T-helper 22 cell (primary cell): ENCODE results near the gene HS6ST3.
"Not testable (repeated sequence)": the region's sequence is repeated elsewhere in the genome, so short reads cannot be mapped to it uniquely, and the experiment has no call there.

Experiments used
- DNase-seq: peaks from one replicate; pipeline ENCODE4 v3.0.0-alpha.2; 2020; ENCODE audit warnings: low read depth

Gene HS6ST3

DNA sequence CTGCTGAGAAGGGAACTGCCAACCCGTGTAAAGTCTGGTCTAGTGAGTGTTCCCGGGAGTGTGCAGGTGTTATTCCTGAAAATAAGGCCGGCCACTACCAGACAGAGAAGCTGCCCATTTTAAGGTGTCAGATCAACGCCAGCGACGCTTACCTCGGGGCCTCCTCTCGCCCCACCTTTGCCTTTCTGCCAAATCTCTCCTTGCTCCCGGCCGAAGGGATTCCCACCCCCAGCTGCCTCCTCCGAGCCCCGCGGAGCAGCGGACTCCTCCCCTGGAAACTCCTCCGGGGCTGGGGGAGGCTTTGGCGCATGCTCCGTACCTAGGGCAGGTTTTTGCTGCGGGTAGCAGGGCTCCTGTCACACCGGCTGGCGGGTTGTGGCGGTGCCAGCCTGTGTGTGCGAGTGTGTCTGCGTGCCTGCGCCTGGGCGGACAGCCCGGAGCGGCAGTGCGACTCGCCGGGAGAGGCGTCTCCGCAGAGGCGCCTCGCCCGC is at the start of gene HS6ST3:
Gene HS6ST3, plus strand, starts transcription at position 359 of the 491 bp plus-strand sequence.
- DNase-seq, result no peak

DNA sequence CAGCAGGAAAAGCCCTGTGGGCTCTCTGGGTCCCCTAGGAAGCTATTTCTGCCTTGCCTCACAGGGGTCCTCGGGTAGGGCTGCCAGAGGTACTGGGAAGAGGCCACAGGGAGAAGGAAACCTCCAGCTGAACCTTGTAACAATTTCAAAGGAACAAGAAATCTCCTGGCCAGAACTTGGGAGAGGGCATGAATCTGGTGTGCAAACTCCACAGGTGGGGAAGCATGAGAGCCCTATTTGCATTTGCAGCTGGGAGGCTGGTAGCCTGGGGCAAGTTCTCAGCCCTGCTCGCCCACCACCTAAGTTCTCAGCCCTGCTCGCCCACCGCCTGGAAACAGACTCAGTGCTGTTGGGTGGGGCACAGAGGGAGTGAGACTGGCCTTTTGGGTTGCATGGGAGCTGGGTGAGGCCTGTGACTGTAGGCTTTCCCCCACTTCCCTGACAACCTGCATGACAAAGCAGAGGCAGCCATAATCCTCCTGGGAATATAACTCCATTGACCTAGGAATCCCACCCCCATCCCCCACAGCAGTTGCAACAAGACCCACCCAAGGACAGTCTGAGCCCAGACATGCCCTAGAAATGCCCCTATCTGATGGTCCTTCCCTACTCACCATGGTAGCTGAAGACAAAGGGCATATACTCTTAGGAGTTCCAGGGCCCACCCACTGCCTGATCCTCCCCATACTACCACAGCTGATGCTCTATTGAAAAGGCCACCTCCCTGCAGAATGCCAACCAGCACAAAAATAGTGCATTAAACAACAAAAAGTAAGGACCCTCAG is 48.4 kb upstream of the HS6ST3 start:
- DNase-seq, result no peak

DNA sequence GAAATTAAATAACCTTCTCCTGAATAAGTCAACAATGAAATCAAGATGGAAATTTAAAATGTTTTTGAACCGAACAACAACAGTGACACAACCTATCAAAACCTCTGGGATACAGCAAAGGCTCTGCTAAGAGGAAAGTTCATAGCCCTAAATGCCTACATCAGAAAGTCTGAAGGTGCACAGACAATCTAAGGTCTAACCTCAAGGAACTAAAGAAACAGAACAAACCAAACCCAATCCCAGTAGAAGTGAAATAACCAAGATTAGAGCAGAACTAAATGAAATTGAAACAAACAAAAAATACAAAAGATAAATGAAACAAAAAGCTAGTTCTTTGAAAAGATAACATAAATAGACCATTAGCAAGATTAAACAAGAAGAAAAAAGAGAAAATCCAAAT is 45.7 kb upstream of the HS6ST3 start:
- DNase-seq, result no peak

DNA sequence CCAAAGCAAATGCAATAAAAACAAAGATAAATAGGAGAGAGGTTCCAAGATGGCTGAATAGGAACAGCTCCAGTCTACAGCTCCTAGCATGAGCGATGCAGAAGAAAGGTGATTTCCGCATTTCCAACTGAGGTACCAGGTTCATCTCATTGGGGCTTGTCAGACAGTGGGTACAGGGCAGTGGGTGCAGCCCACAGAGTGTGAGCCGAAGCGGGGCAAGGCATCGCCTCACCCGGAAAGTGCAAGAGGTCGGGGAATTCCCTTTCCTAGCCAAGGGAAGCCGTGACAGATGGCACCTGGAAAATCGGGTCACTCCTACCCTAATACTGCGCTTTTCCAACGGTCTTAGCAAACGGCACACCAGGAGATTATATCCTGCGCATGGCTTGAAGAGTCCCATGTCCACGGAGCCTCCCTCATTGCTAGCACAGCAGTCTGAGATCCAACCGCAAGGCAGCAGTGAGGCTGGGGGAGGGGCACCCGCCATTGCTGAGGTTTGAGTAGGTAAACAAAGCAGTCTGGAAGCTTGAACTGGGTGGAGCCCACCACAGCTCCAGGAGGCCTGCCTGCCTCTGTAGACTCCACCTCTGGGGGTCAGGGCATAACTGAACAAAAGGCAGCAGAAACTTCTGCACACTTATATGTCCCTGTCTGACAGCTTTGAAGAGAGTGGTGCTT is 43.3 kb upstream of the HS6ST3 start:
- DNase-seq, result not testable (repeated sequence)

DNA sequence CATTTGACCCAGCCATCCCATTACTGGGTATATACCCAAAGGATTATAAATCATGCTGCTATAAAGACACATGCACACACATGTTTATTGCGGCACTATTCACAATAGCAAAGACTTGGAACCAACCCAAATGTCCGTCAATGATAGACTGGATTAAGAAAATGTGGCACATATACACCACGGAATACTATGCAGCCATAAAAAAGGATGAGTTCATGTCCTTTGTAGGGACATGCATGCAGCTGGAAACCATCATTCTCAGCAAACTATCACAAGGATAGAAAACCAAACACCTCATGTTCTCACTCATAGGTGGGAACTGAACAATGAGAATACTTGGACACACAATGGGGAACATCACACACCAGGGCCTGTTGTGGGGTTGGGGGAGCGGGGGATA is 39.0 kb upstream of the HS6ST3 start:
- DNase-seq, result not testable (repeated sequence)

DNA sequence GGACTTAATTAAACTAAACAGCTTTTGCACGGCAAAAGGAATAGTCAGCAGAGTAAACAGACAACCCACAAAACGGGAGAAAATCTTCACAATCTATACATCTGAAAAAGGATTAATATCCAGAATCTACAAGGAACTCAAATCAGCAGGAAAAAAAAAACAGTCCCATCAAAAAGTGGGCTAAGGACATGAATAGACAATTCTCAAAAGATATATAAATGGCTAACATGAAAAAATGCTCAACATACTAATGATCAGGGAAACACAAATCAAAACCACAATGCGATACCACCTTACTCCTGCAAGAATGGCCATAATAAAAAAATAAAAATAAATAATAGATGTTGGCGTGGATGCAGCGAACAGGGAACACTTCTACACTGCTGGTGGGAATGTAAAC is 38.4 kb upstream of the HS6ST3 start:
- DNase-seq, result not testable (repeated sequence)

DNA sequence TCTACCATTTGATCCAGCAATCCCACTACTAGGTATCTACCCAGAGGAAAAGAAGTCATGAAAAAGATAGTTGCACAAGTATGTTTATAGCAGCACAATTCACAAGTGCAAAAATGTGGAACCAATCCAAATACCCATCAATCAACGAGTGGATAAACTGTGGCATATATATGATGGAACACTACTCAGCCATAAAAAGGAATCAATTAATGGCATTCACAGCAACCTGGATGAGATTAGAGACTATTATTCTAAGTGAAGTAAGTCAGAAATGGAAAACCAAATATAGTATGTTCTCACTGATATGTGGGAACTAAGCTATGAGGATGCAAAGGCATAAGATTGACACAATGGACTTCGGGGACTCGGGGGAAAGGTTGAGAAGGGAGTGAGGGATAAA is 38.0 kb upstream of the HS6ST3 start:
- DNase-seq, result not testable (repeated sequence)

DNA sequence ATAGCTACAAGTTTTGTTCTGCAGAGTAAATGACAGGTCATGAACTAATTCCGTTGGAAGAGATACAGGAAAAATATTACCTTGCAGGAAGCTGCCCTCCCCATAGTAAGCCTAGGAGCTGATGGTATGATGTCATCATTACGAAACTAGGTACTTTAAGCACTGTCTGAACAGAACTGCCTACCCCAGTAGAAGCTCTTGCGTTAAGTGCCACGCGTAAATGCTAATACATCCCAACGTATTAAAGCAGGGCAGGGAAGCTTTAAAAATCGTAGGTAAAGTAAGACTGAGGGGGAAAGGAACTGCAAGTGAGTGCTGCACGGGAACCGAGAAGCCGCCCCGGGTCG is 37.3 kb upstream of the HS6ST3 start:
- no peak for DNase-seq

DNA sequence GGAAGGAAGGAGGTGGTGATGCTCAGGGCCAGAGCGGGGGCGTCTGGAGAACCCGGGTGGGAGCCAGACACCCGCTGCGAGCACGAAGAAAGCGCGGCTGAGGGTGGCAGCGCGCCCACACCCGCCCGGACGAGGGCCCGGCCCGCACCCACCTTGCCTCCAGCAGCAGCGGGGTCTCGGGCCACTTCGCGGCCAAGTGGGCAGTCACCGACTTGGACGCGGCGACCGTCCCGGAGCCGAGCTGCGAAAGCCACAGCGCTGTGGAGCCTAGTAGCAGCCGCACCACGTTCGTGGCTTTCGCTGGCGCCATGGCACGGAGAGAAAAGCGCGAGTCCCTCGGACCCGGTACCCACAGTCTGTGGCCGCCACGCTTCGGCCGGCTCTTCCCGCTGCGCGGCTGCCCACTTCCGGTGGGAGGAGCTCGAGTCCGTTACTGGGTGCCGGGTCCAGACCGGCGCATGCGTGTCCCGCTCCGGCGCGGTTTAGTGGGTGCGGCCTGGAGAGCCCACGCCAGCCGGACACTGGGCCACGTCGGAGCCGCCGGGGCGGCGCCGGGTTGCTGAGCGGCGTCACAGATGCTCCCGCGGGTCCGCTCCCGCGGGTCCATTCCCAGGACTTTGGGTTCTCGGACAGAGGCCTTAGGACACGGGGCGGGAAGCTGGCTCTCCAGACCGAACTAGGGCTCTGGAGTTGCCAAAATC is 36.8 kb upstream of the HS6ST3 start, which contains the start of gene UGGT2:
Gene UGGT2, minus strand, starts transcription at position 399 of the 701 bp plus-strand sequence. Its CDS starts 89 bp downstream, at position 310.
- no peak for DNase-seq

DNA sequence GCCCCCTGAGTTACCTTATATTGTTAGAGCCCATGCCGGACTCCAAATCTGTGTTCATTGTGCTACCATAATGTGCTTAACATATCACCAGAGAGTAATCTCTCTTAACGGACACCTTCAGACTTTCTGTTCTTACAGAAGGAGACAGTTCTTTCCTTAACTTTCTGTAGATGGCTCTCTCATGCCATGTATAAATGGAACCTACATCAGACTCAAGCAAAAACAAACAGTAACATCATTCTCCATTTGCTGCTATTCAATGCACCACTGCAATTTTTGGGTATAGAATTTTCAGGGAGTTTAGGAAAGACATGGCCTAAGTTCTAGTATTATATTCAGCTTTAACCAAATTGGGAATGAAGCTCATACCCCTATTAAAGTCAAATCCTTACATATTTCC is 24.1 kb upstream of the HS6ST3 start:
- DNase-seq, result no peak

DNA sequence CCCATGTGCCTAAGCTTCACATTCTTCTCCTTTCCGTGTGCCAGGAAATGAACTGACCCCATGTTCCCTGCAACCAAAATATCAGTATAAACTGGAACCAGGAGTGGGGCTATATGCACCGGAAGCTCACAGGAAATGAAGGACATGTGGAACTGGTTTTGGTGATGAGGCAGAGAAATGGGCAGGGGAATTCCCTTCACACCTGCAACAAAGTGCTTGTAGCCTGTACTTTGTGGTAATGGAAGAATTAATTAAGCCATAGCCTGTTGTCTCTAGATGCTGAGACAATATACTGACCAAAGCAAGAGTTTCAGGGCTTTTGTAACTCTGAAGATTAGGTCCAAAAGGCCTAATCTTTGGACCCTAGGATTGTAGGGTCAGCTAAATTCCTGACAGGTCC is 21.2 kb upstream of the HS6ST3 start:
- DNase-seq, result no peak

DNA sequence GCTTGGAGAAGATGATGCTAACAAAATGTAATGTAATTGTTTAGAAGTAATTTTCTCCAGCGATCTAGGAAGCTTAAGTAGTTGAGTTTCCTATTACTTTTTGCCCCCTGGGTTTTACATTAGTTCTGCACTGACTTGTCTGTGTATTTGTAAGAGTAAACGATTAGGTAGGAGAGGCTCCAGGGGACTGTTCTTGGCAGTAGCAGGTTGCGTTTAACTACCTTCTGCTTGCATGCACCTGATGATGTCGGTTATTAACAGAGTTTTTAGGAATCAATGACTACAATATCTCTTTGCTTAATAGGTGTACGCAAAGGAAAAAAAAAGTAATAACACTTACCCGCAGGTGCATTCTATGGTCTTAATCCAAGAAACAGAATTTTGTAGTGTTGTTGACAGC is 18.4 kb upstream of the HS6ST3 start:
- DNase-seq, result no peak

DNA sequence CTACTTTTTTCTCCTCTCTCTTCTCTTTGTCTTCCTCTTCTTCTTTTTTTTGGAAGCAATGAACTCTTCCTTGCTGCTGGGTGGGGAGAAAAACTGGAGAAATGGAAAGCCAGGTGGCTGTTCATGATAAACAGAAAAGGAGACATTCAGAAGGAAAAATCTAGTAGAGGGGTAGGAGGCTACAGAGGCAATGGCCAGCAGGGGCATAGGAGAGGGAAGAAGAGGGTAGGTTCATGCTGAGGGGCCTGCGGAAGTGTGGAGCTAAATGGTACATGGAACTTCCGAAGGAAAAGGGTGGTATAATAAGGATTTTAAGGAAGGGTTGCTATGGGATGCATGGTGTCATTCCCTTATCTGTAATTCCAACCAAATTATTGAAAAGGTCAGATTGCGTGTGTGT is 17.5 kb upstream of the HS6ST3 start:
- DNase-seq, result no peak

DNA sequence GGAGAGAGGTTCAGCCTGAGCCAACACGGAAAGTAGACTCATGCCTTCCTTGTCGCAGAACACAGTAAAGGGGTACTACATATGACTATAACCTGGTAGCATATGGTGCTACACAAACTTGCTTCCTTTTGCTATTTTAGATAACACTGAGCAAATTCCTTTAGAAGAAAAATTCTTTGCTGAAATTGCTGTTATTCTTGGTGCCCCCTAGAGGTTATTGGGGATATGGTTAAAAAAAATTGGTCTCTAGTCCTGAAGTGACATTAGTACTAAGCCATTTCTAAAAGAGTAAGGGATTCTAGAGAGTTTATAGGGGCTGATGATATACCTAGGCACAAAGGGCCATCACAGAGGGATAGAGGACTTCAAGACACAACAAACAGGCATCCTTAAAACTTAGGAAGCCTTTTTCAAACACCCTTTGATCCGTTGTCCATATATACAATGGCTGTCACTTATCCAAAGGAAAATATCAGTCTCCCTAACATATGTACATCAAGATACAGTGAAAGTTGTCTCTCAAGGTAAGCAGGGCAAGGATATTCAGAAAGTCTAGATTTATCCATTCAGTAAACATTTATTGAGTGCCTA is 13.9 kb upstream of the HS6ST3 start:
- no peak for DNase-seq

DNA sequence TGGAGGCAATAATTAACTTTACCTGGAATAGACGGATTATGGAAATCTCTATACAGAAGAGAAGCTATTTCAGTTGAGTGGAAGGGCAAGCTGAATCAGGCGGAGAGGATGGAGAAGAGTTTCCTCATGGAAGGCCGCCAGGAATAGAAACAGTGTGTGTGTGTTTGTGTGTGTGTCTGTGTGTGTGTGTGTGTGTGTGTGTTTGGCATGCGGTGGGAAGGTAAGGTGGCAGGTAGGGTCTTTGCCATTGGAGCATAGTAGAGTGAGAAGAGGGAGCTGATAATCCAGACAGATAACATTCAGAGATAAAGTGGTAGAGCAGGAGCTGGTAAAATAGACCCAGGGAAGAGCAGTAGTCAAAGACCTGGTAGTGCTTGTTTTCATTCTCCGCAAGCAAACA is 9.2 kb upstream of the HS6ST3 start:
- DNase-seq, result no peak

DNA sequence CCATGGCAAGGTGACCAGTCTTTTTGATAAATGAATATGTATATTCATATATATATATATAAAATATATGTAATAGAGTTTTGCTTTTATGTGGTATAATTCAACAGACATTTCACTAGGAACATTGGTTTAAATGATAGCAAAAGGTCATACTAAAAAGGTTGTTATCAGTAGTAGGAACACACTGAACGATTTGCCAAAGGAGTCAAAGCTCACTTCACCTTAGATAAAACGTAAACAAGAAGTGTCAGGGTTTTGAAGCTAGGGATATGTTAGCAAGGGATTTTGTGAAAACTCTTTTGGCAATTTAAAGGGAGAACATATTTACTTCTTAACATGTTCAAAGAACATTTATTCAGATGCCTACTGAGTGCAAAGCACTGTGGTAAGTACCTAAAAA is 8.0 kb upstream of the HS6ST3 start:
- no peak for DNase-seq

DNA sequence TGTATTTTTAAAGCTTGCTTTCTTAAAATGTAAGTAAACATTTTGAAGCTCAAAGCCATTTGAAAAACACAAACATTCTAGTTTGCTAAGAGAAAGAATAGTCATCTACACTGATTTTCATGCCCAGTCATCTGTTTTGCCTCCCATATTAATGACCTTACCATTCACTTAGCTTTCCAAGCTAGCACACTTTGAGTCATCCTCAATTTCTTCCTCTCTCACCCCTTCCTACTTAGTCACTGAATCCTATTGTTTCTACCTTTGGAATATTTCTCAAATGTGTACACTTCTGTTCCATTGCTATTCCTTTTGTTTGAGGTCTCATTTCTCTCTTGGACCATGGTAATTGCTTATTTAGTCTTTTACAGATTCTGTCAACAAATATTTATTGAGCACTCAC is 7.3 kb upstream of the HS6ST3 start:
- no peak for DNase-seq

DNA sequence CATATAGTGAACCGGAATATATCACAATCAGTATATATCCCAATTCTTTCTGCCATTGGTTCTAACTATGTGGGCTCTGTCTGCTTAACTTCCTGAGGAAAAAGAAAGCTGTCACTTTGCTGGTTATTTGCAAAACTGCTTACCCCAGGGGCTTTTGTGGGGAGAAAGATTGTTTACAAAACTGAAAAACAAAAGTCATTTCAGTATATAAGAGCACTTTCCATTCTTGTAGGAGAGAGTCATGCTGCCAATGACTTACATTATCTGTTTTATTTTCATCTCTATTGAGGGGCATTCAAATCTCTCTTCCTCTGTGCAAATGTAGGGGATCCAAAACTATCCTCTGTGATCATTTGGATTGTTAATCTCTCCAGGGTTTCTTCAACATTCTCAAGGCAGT is 3.2 kb upstream of the HS6ST3 start:
- DNase-seq, result no peak

DNA sequence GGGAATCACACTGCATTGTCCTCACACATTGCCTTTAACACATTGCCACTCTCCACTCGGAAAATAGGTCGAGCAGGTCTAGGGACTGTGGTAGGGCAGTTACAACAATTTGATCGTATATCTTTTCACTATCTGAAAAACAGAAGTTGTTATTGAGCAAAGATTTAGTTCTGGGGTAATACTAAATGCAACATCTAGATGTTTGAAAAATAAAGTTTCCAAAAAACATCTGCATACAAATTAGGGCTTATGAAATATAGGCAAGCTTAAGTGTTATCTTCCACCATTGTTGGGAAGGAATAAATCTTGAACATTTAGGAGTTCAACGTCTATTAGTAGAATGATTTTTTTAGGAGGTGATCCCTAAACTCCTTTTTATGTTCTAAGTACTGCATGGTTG is 768 bp upstream of the HS6ST3 start:
- DNase-seq, result no peak

DNA sequence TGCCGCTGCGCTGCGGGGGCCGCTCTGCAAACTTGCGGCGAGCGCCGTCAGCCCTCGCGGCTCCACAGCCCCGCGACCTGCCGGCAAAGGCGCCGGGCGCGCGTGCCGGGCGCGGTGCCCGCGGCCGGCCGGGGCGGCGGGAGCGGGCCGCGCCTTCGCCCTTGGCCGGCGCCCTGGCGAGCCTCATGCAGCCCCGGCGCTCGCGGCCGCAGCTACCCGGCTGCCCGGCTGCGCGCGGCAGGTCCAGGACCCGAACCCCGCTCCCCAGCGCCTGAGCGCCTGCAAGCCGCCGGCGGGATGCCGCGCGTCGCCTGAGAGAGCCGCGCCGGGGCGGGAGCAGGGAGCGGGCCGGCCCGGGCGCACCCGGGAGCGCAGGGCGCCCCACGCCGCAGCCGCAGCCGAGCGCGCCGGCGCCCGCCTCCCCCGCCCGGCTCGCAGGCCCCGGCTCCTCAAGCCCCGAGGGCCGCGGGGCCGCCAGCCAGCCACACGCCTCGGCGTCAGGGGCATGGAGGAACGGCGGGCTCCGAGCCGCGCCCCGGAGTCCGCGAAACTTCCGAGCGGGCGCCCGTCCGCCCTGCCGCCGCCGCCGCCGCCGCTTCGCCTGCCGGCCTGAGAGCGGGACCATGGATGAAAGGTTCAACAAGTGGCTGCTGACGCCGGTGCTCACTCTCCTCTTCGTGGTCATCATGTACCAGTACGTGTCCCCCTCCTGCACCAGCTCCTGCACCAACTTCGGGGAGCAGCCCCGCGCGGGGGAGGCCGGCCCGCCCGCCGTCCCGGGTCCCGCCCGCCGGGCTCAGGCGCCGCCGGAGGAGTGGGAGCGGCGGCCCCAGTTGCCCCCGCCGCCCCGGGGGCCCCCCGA is 564 bp downstream of the HS6ST3 start:
- DNase-seq, result no peak
